ENCODE results near the gene SAMD10. TPM values are rescaled to one million over a fixed set of nuclear protein-coding genes. Genes with fewer than 3 reads are reported as not detected.

SAMD10 gene
- total and polyA plus RNA-seq, 2 of the 8 experiments (the other 6 are each of a cell fraction or from before 2014, with no cell fraction given): 3.0 to 5.2 TPM

DNA sequence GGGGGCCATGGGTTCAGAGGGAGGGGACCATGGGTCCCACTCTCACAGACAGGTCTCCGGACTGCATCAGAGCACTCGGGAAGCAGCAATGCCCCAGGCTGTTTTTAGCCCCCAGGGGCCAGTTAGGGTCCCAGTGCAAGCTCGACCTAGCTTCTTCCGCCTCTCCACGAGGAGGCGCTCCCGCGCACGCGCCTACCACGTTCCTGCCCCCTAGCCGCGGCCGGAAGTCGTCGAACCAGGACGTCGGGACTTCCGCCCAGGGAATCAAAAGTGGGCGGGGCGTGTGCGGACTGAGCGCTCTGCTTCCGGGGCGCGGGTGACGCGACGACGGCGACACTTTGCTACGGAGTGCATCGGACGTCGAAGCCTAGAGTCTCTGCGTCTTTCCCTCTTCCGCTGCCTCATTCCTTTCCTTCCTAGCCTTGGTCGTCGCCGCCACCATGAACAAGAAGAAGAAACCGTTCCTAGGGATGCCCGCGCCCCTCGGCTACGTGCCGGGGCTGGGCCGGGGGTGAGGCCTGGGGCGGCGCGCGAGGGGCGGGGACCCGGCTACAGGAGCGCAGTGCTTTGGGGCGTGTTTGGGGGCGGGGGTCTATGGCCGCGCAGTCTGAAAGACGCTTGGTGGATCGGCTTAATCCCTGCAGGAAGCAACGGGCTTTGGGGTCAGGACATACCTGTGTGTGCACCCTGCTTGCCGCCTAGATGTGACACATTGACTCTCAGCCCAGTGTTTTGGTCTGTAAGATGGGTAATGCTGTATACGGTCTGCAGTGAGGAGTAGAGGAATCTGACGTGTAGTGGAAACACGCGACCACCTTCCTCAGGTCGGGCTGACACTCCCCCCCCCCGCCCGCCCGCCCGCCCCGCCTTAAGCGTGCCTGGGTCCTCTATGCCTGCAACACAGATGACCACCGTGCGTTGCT lies 1.6 kb upstream of the SAMD10 start, which contains the start of gene PRPF6:
TSS of gene PRPF6 (plus strand) at position 327 of the 923 bp plus-strand sequence. CDS start at position 441, 114 bp downstream.
- peak within 1 kb of the TSS; percentile 99 for H4K91ac ChIP-seq (replicated peaks; ENCODE audit: insufficient read length, low read length)
- peak within 1 kb of the TSS; percentile 96 for H3K4ac ChIP-seq (replicated peaks; ENCODE audit: insufficient read length, low read depth, low read length)
- peak within 1 kb of the TSS; percentile 3; the same call in 1 of the 2 replicates for H2BK20ac ChIP-seq (ENCODE audit: low read length)
- peak within 1 kb of the TSS; percentile 9 for H3K56ac ChIP-seq (replicated peaks; ENCODE audit: insufficient read length, low read depth, low read length)
- peaks cover 14% of the 10 kb centered on the region for H3K23me2 ChIP-seq (ENCODE audit: low read depth, low read length)
- WGBS, 2 experiments (ENCODE audit: extremely low coverage in 1 of 2, insufficient coverage in 1 of 2, insufficient read length in 1 of 2, insufficient replicate concordance in 2 of 2, low coverage in 1 of 2, low lambda C conversion rate in 2 of 2, missing lambda C conversion rate in 1 of 2): 3% methylated on average over 37 of the region's 75 CpGs; no CpG with 5 or more reads in 1 of the 2 experiments
- H3K9ac ChIP-seq (replicated peaks in 1 of 4; ENCODE audit: extremely low read depth in 1 of 4, low read depth in 3 of 4, low read length in 3 of 4): peak within 1 kb of the TSS; percentile 66 to 87 (median 79)
- peaks cover 4% of the 10 kb centered on the region; the same call in 1 of the 2 replicates for H3K79me1 ChIP-seq (ENCODE audit: low read depth, low read length)
- H3K4me3 ChIP-seq (ENCODE audit: extremely low read depth in 1 of 4, insufficient read depth in 2 of 4, low read depth in 3 of 4, low read length in 4 of 4): peak within 1 kb of the TSS; percentile 68 to 89 (median 83)
- ChIA-PET POLR2A (ENCODE audit: partially characterized antibody) (interaction anchor here (0.7 to 1.9 kb wide), 13 partner anchors 10 to 243 kb away, joined by 3 to 13 read pairs (median 4); partner anchors contain the start of genes TPD52L2 and UCKL1), CTCF (ENCODE audit: partially characterized antibody) (interaction anchor here (0.6 to 2.0 kb wide), 41 partner anchors 10 to 458 kb away, joined by 3 to 17 read pairs (median 4); partner anchors contain the start of genes C20orf204, LKAAEAR1, TCEA2 and TPD52L2)
- peak within 1 kb of the TSS; percentile 52; the same call in 1 of the 2 replicates for H2BK12ac ChIP-seq (ENCODE audit: low read depth, low read length)
- H4K5ac ChIP-seq (ENCODE audit: insufficient read length, low read depth, low read length): peak within 1 kb of the TSS; percentile 95
- peak within 1 kb of the TSS; percentile 70; the same call in 1 of the 2 replicates for H2AK5ac ChIP-seq (ENCODE audit: low read depth, low read length)
- peak within 1 kb of the TSS; percentile 80 for H2AFZ ChIP-seq (ENCODE audit: low read length)
- H3K27ac ChIP-seq (ENCODE audit: low read depth, low read length): peak within 1 kb of the TSS; percentile 88
- H4K8ac ChIP-seq (ENCODE audit: extremely low read depth, insufficient read depth, low read length): peak within 1 kb of the TSS; percentile 99
- peak within 1 kb of the TSS; percentile 62 to 95 for H3K4me2 ChIP-seq (ENCODE audit: insufficient read depth in 1 of 2, low read depth in 2 of 2, low read length in 2 of 2)
- peak within 1 kb of the TSS; percentile 62; the same call in 1 of the 2 replicates for H3K18ac ChIP-seq (ENCODE audit: extremely low read depth, low read length)
- H2BK15ac ChIP-seq (ENCODE audit: low read length): peak within 1 kb of the TSS; percentile 34; the same call in 1 of the 2 replicates
- FAIRE-seq (no peak), DNase-seq (ENCODE audit: low read depth in 1 of 2, low spot score in 2 of 2) (peak; percentile 94 to 95)
- peak within 1 kb of the TSS; percentile 72 for H2BK120ac ChIP-seq (replicated peaks; ENCODE audit: low read depth, low read length)
- H3K4me1 ChIP-seq (replicated peaks in 1 of 4; ENCODE audit: control insufficient read depth in 3 of 4, insufficient read depth in 4 of 4, low read length in 3 of 4): peaks cover 4 to 24% (median 12%) of the 10 kb centered on the region in 4 experiments; a peak in 6 of 7 replicates
- H3K9me3 ChIP-seq (ENCODE audit: insufficient read depth in 2 of 2, low read depth in 1 of 2, low read length in 1 of 2): no peaks in the 10 kb centered on the region
- H3K79me2 ChIP-seq (ENCODE audit: control insufficient read depth in 1 of 2, insufficient read depth in 2 of 2, low read length in 2 of 2): peaks cover 0 to 20% of the 10 kb centered on the region in 2 experiments; a peak in 3 of 4 replicates
- H3K36me3 ChIP-seq (ENCODE audit: control insufficient read depth in 2 of 4, insufficient read depth in 4 of 4, low read length in 3 of 4): peaks cover 5 to 21% (median 16%) of the 10 kb centered on the region in 4 experiments; a peak in 7 of 8 replicates
- peaks cover 0 to 9% (median 2%) of the 10 kb centered on the region in 4 experiments; a peak in 3 of 7 replicates for H3K27me3 ChIP-seq (replicated peaks in 1 of 4; ENCODE audit: control insufficient read depth in 3 of 4, extremely low read depth in 1 of 4, insufficient read depth in 3 of 4, low read length in 3 of 4)
- peak within 1 kb of the TSS; percentile 94 for H2BK5ac ChIP-seq (ENCODE audit: low read depth, low read length)
- no peak within 1 kb of the TSS for H3K23ac ChIP-seq (ENCODE audit: insufficient read length)
- H3K14ac ChIP-seq (ENCODE audit: insufficient read length): no peak within 1 kb of the TSS
- H4K20me1 ChIP-seq (replicated peaks in 1 of 2; ENCODE audit: control insufficient read depth in 1 of 2, insufficient read depth in 2 of 2, low read length in 2 of 2): peaks cover 2 to 12% of the 10 kb centered on the region in 2 experiments
- TF ChIP-seq, protein P1, sequence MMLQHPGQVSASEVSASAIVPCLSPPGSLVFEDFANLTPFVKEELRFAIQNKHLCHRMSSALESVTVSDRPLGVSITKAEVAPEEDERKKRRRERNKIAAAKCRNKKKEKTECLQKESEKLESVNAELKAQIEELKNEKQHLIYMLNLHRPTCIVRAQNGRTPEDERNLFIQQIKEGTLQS (IDR thresholded peaks at IDR 0.05; ENCODE audit: insufficient read depth, low read depth, low read length): no peak

All from H1 (cell line).